ENCODE data around the gene RIOK1.

RIOK1 gene

DNA sequence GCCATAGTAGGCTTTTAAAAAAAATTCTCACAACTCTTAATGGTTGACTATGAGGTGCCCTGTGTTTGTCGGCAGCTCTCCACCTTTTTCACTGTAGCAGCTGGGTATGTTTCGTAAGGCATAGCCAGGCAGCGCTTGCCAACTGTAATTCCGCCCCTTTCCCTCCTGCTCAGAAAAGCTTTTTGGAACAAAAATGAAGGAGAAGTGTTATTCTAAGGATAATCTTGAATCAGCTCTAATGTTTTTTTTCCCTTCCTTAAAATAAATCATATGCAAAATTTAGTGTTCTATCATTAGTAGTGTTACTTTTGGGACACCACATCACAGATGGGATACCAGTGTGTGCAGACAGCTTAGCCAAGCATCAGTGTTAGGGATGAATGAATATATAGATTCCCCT, 21.2 kb downstream of the RIOK1 start:
- no peak for FAIRE-seq

DNA sequence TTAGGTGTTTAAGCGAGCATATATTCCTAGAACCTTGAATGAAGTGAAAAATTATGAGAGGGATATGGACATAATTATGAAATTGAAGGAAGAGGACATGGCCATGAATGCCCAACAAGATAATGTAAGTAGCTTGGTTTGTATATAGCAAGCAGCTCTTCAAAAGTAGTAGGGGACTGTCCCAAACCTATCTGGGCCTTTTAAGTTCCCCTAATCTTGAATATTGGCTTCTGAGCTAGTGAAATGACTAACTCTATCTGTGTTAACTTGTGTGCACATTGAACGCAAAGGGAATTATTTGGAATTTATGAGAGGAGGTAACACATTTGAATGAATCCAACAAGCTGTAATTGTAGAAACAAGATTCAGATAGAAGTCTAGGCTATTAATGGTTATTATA, 21.7 kb downstream of the RIOK1 start:
- FAIRE-seq: no peak

DNA sequence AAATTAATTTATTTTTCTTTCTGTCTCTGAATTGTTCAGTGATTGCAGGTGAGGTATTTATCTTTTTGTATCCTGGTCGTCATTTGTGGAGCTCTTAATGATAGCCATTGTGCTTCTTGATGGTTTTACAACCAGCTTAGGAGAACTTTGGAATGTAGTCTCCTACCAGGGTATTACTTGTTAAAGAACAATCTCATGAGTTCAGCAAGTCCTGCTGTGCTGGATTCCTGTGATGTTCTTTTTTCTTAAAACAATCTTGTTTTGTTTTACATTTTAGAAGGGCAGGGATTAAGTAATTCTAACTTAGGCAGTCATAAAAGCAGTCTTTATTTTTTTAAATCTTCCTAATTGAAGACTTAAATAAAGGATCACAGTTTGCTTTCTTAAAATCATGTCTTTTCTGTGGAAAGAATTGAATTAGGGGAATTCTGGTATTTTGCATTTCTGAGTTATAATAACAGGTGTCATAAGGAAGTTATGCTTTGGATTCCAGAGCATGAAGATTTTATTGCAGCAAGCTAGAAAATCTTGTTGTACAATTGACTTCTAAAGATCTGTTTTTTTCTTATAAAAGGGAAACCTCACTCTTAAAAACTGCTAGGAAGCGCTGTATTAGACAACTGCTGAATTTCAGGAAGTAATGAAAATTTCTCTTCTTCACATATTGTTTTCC, 23.7 kb downstream of the RIOK1 start:
- FAIRE-seq: no peak

DNA sequence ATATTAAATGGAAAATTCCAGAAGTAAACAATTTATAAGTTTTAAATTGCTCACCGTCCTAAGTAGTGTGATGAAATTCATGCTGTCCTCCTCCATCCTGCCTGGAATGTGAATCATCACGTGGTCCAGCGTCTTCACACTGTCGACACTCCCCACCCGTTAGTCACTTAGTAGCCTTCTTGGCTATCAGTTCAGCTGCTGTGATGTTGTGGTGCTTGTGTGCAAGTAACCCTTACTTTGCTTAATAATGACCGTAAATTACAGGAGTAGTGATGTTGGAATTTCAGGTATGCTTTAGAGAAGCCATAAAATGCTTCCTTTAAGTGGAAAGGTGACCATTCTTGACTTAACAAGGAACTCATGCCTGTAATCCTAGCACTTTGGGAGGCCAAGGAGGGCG, 25.2 kb downstream of the RIOK1 start:
- no peak for FAIRE-seq

DNA sequence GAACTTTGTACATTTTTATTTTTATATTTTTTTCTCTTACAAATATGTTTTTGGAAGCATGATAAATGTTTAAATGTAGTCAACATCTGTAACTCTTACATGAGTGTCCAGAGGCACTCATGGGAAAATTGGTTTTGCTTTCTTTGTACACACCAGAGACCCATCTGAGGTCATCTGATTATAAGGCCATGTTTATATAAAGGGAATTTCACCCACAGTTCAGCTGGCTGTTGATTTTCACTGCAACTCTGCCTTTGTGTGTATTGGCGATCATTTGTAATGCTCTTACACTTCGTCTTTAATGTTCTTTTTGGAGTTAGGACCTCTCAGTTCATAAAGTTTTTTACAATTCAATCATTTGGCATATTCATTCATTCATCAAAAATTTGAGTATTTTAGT, 28.1 kb downstream of the RIOK1 start:
- no peak for FAIRE-seq

DNA sequence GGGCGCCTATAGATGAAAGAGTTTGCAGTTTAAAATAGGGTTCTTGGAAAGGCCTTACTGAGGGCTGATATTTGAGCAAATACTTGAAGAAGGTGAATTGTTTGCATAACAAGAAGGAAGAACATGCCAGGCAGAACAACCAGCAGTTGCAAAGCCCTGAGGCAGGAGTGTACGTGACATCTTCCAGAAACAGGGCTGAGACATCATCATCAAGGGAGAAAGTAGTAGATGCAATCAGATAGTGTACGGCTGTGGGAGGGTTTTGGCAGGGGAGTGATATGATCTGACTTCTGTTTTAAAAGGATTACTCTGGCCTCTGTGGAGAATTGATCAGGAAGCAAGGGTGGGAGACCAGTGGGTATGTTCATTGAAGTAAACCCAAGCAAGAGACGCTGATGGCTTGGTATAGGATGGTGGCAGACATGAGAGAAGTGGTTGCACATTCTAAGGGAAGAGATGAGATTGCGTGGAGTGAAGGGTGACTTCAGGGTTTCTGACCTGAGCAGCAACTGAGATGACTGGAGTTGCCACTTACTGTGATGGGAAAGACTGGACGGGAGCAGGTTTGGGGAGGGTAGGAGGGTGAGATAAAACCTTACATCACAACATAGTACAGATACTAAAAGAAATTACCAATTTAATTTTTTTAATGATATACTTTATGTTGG, 28.8 kb downstream of the RIOK1 start:
- FAIRE-seq: no peak

DNA sequence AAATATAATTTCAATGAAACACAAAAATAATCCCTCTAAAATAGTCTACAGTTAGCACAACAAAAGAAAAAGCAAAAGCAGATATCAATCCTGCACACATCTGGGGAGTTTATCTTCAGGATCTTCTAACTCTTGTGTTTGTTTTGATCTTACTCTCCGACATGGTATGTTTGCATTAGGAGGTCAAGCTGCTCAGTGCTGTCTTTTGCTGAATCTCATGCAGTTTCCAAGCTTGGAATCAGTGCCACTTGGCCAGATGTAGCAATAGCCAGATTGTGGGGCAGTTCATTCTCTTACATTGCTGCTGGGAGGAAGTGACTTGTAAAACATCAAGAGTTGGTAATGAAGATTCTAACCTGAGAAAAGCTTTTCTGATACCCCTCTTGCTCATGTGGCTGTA, 29.5 kb downstream of the RIOK1 start:
- FAIRE-seq: no peak

DNA sequence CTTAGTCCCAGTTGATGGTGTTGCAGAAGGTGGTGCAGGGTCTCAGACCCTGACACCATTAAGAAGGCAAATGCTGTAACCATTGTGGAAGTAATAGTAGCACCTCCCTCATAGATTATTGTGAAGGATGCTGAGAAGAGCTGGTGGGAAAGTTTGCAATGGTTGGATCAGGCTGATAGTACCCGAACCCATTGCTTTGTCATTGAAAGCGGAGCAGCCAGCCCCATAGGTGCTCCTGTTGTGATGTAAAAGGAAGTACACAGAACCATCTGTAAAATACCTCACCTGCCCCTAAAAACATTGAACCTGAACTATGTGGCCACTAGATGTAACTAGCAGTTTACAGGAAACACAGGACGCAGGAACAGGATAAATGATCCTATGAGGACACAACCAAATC, 31.5 kb downstream of the RIOK1 start:
- no peak for FAIRE-seq

DNA sequence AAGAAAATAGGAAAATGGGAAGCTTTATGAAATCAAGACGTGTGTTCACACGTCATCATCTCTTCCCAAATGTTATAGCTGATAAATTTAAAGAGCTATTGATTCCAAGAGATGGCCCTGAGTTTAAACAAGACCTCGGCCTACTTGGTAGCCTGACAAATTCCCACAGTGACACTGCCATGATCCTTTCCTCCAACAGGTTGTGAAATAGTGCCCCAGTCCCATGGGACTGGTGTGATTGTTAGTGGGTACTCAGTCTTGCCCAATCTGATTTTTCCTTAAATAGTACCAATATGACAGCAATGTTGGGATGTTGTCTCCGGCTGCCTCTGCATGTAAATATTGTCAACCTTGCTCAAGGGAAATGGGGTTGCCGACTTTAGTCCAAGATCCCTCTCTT, 34.5 kb downstream of the RIOK1 start:
- FAIRE-seq: no peak

DNA sequence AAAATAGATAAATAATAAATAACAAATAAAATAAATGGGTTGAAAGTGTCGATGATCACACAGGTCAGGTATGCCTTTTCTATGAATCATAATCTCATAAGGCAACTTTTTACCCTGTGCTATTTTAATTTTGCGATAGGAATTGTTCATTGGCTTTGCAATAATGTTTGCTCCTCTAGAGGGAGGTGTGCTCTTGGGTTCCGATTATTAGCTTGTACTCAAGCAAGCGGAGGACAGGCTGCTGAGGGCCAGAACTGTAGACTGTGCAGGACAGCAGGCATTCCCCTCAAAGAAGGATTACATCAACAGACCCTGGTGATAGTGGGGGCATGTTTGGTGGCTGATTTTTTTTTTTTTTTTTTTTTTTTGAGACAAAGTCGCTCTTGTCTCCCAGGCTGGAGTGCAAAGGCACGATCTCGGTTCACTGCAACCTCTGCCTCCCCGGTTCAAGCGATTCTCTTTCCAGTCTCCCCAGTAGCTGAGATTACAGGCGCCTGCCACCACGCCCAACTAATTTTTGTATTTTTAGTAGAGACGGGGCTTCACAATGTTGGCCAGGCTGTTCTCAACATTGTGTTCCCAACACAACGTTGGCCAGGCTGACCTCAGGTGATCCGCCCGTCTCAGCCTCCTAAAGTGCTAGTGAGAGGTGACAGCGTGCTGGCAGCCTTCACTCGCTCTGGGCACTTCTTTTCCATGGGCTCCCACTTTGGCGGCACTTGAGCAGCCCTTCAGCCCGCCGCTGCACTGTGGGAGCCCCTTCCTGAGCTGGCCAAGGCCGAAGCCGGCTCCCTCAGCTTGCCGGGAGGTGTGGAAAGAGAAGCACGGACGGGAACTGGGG, 35.6 kb downstream of the RIOK1 start:
- FAIRE-seq: peak; percentile 19

DNA sequence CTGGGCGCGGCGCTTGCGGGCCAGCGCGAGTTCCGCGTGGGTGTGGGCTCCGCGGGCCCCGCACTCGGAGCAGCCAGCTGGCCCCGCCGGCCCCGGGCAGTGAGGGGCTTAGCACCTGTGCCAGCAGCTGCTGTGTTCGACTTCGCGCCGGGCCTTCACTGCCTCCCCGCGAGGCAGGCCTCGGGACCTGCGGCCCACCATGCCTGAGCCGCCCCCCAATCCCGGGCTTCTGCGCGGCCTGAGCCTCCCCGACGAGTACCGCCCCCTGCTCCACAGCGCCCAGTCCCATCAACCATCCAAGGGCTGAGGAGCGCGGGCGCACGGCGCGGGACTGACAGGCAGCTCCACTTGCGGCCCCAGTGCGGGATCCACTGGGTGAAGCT, 36.2 kb downstream of the RIOK1 start:
- no peak for FAIRE-seq

DNA sequence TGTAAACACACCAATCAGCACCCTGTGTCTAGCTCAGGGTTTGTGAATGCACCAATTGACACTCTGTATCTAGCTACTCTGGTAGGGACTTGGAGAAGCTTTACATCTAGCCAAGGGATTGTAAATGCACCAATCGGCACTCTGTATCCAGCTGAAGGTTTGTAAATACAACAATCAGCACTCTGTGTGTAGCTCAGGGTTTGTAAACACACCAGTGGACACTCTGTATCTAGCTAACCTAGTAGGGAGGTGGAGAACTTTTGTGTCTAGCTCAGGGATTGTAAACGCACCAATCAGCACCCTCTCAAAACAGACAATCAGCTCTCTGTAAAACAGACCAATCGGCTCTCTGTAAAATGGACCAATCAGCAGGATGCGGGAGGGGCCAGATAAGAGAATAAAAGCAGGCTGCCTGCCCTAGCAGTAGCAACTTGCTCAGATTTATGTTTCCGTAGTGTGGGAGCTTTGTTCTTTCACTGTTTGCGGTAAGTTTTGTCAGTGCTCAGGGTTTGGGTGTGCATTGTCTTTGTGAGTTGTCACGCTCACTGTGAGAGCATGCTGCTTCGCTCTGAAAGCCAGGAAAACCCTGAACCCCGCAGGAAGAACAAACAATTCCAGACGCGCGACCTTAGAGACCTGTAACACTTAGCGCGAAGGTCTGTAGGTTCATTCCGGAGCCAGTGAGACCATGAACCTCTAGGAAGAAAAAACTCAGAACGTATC, 37.0 kb downstream of the RIOK1 start:
- no peak for FAIRE-seq

DNA sequence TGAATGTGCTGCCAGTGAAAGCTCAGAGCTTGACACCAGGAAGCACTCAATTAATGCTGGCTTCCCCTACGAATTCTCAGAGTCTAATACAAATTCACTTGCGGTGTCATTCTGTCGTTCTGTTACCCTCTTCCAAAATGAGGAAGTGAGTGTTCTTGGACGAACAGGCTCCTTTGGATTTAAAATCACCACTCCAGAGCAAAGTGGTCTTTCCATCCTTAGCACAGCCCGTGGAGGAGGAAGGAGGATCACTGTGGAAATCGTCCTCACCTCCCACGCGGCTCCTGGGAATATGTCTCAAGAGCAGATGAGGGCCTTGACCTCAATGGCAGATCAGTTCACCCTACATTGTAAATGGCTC, 41.7 kb downstream of the RIOK1 start:
- no peak for FAIRE-seq

DNA sequence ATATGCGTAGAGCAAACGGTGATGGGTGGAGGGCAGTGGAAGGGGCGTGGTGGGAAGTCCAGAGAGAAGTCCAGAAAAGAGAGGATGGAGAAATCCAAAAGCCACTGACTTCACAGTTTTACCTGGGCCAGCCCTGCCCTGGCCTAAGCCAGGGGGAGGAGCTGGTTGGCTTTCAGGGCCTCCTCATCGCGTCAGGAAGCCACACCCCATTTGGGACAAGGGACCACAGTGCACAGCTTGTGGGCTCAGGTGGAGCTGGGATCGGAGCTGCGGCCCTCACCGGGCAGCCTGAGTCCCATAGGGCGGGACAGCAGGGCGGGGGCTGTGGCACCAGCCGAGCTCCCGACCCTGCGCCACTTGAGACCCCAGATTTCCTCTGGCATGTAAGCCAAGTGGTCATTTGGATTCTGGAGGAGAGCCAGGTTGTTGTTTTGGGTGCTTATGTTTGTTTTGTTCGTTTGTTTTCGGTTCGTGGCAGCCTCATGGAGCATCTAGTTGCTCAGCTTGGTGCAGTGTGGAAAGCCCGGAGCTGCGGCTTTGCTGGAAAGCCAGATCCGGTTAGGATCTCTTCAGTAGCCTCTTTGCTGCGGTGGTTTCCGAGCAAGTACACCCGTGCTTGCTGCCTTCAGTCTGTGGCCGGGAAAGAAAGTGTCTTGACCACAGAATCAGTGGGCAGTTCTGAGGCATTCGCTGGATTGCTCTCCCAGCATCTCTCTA, 42.2 kb downstream of the RIOK1 start:
- FAIRE-seq: no peak

DNA sequence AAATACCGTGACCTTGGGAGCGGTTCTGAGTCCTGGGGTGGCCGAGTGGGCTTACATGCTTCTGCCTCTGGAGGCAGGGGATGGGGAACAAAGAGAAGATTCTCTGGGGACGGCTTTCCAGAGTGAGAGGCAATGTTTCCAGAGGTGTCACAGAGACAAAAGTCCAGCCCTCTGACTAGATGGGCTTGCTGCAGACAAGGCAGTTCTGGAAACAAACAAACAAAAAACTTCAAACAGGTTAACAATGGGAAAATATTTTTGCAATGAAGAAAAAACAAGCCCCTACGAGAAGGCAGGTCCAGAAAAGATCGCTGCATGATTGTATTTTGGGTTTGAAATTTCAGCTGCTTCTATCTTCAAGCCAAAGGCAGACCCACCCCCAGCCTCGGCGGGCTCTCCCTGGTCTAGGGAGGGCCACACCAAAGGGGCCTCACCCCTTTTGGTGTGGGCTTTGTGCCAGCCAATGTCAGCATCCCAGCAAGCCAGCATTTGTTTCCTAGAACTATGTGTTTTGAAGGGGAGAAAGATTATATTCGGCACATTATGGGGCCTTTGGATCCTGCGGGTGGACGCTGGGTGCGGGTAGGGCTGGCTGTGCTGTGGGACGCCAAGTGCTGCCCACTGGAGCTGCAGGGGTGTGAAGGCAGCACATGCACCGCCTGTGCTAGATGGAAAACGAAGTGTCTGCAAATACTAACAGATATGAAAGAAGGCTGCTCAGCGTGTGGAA, 42.9 kb downstream of the RIOK1 start:
- no peak for FAIRE-seq

DNA sequence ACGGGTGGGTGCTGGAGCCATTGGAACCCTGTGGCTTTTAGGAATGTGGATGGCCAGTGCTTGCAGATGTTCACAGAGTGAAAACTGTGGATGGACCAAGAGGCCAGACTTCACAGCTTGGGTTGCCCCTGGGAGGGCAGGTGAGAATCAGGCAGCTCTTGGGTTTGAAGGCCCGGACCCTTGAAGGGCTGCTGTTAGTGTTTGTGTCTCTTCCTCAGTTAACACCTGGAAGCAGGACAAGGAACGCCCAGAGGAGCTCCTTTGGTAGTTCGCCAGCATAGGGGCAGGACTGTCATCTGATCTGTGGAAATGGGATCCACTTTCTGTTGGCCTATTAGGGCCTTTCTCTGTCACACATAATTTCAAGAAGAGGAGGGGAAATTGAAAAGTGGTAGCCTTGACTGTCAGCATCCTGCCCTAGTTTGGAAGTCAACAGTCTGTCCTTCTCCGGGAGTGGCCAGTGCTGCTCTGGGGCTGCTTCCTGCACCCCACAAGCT, 43.6 kb downstream of the RIOK1 start:
- no peak for FAIRE-seq

DNA sequence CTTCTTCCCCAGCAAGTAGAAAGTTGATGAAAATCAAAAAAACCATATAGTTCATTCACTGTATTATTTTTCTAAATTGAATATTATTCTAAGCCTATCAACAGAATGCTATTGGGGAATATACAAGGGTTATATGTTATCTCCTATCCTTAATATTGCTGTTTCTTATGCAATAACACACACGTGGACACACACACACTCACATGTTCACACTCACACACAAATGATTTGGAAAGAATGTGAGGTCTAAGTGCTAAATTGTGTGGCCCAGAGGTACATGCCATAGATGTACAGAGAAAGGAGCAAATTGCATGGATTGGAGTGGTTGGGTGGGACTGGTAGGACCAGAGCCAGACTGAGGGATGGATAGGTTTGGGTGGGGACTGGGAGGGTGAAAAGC, 45.1 kb downstream of the RIOK1 start:
- FAIRE-seq: no peak

DNA sequence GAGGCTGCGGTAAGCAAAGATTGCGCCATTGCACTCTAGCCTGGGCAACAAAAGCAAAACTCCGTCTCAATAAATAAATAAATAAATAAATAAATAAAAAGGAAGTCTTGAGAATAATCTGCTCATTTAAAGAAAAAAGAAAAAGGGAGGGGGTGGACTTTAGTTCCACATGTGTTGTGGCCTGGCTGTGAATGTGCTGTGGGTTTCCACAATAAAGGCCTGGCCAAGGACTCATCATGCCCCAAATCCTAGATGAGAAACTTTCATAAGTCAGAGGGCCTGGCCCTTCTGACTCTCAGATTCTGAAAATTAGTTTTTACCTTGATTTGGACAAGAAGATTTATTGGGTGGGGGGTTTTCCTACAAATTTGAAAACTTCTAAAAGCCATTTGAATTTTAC, 48.4 kb downstream of the RIOK1 start:
- no peak for FAIRE-seq

DNA sequence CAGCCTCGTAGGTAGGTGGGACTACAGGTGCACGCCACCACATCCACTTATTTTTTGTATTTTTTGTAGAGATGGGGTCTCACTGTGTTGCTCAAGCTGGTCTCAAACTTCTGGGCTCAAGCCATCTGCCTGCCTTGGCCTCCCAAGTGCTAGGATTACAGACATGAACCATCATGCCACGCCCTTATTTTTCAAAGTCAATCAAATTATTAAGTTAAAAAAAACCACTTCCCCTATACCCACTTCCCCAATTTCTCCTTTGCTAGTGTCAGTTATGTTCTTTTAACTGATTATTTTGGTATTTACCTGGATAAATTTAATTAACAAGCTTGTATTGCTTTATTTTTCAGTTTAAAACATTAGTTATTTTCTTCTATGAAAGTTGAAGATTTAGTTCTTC, 49.6 kb downstream of the RIOK1 start:
- no peak for FAIRE-seq

DNA sequence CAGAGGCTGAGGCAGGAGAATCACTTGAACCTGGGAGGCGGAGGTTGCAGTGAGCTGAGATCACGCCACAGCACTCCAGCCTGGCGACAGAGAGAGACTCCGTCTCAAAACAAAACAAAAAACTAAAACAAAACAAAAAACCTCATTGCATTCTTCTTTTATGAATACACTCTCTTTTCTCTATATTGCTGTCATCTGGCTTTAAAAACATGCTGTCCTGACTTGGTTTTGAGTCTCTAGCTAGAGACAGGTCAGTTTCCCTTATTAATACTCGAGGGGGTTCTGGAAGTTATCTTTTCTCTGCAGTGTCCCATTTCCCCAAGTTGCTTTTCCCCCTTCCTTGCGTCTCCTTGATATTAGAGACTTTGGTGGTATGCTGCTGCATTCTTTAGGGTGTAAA, 50.9 kb downstream of the RIOK1 start:
- FAIRE-seq: no peak

DNA sequence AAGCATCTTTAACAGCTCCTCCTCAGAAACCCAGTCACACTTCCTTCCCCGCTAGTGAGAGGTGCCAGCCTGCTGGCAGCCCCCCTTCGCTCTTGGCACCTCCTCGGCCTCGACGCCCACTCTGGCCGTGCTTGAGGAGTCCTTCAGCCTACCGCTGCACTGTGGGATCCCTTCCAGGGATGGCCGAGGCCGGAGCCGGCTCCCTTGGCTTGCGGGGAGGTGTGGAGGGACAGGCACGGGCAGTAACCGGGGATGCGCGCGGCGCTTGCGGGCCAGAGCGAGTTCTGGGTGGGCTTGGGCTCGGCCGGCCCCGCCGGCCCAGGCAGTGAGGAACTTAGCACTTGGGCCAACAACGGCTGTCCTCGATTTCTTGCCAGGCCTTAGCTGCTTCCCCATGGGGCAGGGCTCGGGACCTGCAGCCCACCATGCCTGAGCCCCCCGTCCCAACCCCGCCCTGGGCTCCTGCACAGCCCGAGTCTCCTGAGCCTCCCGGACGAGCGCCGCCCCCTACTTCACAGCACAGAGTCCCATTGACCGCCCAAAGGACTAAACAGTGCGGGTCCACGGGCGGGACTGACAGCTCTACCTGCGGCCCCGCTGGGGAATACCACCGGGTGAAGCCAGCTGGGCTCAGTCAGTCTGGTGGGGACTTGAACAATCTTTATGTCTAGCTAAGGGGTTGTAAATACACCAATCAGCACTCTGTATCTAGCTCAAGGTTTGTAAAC, 51.6 kb downstream of the RIOK1 start:
- no peak for FAIRE-seq

All from A204.1 (cell line).